OCI-LY7 (cell line): Measurements from ENCODE around the gene KRTAP16-1.

Experiments used
- CTCF ChIP-seq: fragments of 200-600 bp; sonication (generic); conservative IDR thresholded peaks from 2 replicates; pipeline ENCODE4 v1.5.1; 2014; ENCODE audit warnings: mild to moderate bottlenecking, antibody characterized with exemption, low read length, moderate library complexity, mixed read lengths
- EZH2phosphoT487 ChIP-seq: fragments of 200-600 bp; sonication (generic); IDR thresholded peaks from 2 replicates; pipeline ENCODE4 v1.6.1; 2018; ENCODE audit warnings: low read depth, borderline replicate concordance, mild to moderate bottlenecking, mixed run types, antibody characterized with exemption, low read length, moderate library complexity, mixed read lengths

- no peak for TF ChIP-seq CTCF
- no peak for TF ChIP-seq EZH2phosphoT487
Measured at GRCh38 chr17:41339571-41340172, 30.6 kb upstream of the KRTAP16-1 start.
